Adipose tissue (tissue), 3 donors: ENCODE data around the gene CCDC40. TPM values are rescaled to one million over a fixed set of nuclear protein-coding genes. Genes with fewer than 3 reads are reported as not detected.

Experiments used
- H3K27ac ChIP-seq: one replicate; pipeline ENCODE4 v1.5.1; 2013; ENCODE audit warnings: low read depth, low read length
- WGBS, 3 donors: extraction: QIAGEN DNeasy Blood & Tissue Kit; methylation state at CpG; one replicate each; pipeline ENCODE4 v1.1.7; 2013; 5-methylcytosine and 5-hydroxymethylcytosine counted together
- polyA plus RNA-seq, 3 donors: library from polyadenylated mRNA; stranded (reverse); fragments of 200-250 nt; gene quantifications; one replicate each; pipeline ENCODE4 v1.2.3, GENCODE V29; 2013
- donor health status: healthy with polysubstance abuse.
- donor health status: Bipolar disorder and iron deficiency.
- donor health status: healthy.

CCDC40 gene
- polyA plus RNA-seq, 3 donors, result 1.4 to 2.9 (median 2.1) TPM

DNA sequence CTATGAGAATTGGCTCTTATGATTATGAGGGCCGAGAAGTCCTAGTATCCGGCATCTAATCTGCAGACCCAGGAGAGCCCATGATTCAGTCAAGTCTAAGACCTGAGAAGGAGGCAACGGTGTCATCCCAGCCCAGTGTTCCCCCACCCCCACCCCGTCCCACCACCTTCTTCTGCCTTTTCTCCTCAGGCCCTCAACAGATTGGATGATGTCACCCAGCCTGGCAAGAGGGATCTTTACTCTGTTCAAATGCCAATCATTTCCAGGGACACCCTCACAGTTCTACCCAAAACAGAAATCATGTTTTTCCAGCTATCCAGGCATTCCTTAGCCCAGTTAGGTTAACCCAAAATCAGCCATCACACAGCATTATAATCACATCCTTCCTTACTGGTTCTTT lies 54.9 kb downstream of the CCDC40 start:
- no peak overlapping the region for H3K27ac ChIP-seq
- 89 to 92% (median 90%) methylated on average over 4 of the region's 4 CpGs for WGBS, 3 donors

DNA sequence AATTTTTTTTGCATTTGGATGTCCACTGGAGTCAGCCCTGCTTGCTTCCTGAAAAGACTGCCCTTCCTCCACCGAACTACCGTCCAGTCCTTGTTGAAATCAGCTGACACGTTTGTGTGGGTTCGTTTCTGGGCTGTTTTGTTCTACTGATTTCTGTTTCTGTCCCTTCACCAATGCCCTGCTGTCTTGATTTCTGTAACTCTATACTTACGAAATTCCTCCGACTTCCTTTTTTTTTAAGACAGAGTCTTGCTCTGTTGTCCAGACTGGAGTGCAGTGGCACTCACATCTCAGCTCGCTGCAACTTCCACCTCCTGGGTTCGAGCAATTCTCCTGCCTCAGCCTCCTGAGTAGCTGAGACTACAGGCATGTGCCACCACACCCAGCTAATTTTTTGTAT lies 56.5 kb downstream of the CCDC40 start:
- WGBS, 3 donors, result 41 to 82% (median 47%) methylated on average over 8 of the region's 8 CpGs
- H3K27ac ChIP-seq, result no peak overlapping the region

DNA sequence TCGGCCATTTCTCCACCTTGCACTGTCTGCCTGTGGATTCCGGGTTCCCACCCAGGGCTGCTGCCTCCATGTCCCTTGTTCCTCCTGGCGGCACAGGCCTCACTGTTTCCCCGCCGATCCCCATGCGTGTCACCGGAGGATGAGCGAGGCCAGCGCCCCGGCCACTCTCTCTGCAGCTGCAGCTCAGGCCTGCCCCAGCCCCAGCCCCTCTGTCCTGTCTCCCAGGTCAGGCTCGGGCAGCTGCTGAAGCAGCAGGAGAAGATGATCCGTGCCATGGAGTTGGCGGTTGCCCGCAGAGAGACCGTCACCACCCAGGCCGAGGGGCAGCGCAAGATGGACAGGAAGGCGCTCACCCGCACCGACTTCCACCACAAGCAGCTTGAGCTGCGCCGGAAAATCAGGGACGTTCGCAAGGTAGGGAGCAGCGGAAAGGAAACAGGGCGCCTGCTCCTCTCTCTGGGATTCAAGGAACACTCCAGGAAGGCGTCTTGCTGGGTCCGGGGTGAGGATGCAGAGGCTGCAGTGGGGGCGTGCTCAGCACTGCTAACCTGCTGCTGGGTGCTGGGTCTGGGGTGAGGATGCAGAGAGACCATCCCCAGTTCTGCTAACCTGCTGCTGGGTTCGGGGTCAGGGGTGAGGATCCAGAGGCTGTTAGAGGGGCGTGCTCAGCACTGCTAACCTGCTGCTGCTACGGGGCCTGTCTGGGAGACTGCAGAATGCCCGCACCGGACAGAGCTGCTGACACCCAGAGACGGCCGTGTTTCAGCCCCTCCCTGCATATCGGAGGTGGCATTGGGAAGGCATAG lies 58.8 kb downstream of the CCDC40 start:
- 84 to 86% (median 85%) methylated on average over 37 of the region's 37 CpGs for WGBS, 3 donors
- H3K27ac ChIP-seq, result no peak overlapping the region

DNA sequence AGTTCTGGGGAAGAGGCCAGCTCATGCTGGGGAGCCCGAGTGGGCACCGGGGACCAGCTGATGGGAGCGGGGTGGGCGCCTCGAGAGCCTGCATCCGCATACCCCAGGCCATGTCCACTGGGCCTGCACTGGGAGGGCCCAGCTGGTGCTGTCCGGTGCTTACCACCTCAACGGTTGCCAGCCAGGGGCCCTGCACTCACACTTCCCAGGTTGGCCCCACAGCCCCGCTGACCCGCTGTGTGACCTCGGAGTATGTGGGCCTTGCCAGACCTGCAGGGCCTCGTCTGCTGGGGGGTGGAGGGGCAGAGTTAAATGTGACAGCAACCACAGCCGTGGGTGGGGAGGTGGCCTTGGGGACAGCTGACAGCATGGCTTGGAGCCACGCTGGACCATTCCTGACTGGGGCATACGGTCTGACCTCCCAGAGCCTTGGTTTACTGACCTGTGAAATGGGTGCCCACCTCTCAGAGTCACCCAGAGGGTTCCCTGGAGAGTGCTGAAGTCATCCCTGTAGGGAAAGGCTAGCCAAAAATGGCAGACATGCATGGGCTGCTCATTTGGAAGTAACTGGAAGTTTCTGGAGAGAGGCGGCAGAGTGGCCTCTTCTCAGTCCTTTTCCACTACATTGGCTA lies 59.5 kb downstream of the CCDC40 start:
- WGBS, 3 donors, result 69 to 90% (median 83%) methylated on average over 14 to 16 of the region's 16 CpGs
- H3K27ac ChIP-seq, result no peak overlapping the region

DNA sequence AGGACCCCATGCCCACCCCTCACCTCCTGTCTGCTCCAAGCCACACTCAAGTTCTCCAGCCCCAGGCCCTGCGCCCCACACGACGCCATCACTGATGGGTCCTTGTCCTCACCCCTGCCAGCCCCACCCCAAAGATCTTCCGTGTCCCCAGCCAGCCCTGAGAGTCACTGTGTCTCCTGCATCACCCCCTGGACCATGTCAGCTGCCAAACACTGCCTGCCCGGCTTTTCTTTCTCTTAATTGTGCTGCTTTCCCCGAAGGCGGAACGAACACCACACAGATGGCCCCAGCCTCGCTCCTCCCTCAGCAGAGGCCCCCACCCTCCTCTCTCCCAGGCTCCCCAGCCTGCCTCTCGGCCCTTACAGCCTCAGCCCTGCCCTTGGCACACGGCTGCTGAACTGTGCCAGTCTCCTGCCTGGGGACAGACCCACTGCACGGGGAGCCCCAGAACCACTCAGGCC lies 60.1 kb downstream of the CCDC40 start:
- 76 to 85% (median 78%) methylated on average over 12 of the region's 12 CpGs for WGBS, 3 donors

GRCh38 chr17:80097127-80097621 lies 60.7 kb downstream of the CCDC40 start:
- no peak overlapping the region for H3K27ac ChIP-seq
- 79 to 89% (median 88%) methylated on average over 17 of the region's 17 CpGs for WGBS, 3 donors

More for the DNA sequence above, 60.1 kb downstream of the CCDC40 start:
- no peak overlapping the region for H3K27ac ChIP-seq

GRCh38 chr17:80097844-80098691 lies 61.6 kb downstream of the CCDC40 start:
- 87 to 96% (median 95%) methylated on average over 23 of the region's 23 CpGs for WGBS, 3 donors
- H3K27ac ChIP-seq, result no peak overlapping the region

- H3K27ac ChIP-seq, result no peak overlapping the region
- WGBS, 3 donors, result 82 to 94% (median 93%) methylated on average over 27 of the region's 27 CpGs
Observed at GRCh38 chr17:80099291-80100034, 63.0 kb downstream of the CCDC40 start.

GRCh38 chr17:80100035-80100323 lies 63.5 kb downstream of the CCDC40 start:
- no peak overlapping the region for H3K27ac ChIP-seq

DNA sequence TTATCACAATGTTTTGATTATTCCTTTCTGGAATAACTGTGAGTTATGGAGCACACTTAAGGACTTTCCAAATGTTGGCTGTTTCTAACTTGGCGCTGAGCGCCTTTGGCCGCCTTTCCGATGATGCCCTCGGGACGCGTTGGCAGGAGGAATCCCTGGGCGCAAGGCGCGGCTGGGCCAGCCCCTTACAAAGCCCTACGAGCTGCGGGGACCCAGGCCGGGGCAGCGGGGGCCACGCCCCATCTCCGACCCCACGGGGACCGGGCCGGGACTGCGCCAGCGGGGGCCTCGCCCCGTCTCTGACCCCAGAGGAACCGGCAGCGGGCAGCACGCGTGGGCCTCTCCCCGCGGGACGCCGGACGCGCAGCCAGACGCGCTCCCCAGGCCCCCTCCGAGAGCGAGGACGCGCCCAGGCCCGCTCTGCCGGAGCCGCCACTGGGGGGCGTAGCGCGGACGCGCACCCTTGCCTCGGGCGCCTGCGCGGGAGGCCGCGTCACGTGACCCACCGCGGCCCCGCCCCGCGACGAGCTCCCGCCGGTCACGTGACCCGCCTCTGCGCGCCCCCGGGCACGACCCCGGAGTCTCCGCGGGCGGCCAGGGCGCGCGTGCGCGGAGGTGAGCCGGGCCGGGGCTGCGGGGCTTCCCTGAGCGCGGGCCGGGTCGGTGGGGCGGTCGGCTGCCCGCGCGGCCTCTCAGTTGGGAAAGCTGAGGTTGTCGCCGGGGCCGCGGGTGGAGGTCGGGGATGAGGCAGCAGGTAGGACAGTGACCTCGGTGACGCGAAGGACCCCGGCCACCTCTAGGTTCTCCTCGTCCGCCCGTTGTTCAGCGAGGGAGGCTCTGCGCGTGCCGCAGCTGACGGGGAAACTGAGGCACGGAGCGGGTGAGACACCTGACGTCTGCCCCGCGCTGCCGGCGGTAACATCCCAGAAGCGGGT lies 64.8 kb downstream of the CCDC40 start, which contains the start of gene GAA:
Gene GAA (plus strand): TSS at position 571 of the 935 bp plus-strand sequence. CDS start 3,006 bp downstream, outside the sequence.
- no peak within 1 kb of the TSS for H3K27ac ChIP-seq
- 0 to 1% (median 1%) methylated on average over 85 to 114 of the region's 114 CpGs for WGBS, 3 donors

More at GRCh38 chr17:80100035-80100323, 63.5 kb downstream of the CCDC40 start:
- WGBS, 3 donors, result 81 to 88% (median 84%) methylated on average over 4 of the region's 4 CpGs

GRCh38 chr17:80101946-80102663 lies 65.7 kb downstream of the CCDC40 start:
- WGBS, 3 donors, result 31 to 36% (median 32%) methylated on average over 20 to 21 of the region's 21 CpGs

DNA sequence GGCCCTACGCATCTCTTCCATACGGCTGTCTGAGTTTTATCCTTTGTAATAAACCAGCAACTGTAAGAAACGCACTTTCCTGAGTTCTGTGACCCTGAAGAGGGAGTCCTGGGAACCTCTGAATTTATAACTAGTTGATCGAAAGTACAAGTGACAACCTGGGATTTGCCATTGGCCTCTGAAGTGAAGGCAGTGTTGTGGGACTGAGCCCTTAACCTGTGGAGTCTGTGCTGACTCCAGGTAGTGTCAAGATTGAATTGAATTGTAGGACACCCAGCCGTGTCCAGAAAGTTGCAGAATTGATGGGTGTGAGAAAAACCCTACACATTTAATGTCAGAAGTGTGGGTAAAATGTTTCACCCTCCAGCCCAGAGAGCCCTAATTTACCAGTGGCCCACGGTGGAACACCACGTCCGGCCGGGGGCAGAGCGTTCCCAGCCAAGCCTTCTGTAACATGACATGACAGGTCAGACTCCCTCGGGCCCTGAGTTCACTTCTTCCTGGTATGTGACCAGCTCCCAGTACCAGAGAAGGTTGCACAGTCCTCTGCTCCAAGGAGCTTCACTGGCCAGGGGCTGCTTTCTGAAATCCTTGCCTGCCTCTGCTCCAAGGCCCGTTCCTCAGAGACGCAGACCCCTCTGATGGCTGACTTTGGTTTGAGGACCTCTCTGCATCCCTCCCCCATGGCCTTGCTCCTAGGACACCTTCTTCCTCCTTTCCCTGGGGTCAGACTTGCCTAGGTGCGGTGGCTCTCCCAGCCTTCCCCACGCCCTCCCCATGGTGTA lies 66.4 kb downstream of the CCDC40 start:
- H3K27ac ChIP-seq, result no peak overlapping the region
- WGBS, 3 donors, result 83 to 90% (median 85%) methylated on average over 15 of the region's 15 CpGs

More at GRCh38 chr17:80101946-80102663, 65.7 kb downstream of the CCDC40 start:
- H3K27ac ChIP-seq, result no peak overlapping the region

GRCh38 chr17:80103449-80104085 lies 67.1 kb downstream of the CCDC40 start:
- no peak overlapping the region for H3K27ac ChIP-seq
- 91 to 94% (median 93%) methylated on average over 19 of the region's 19 CpGs for WGBS, 3 donors

- WGBS, 3 donors, result 56 to 67% (median 62%) methylated on average over 26 of the region's 26 CpGs
- no peak overlapping the region for H3K27ac ChIP-seq
Observed at GRCh38 chr17:80104321-80104955, 68.0 kb downstream of the CCDC40 start.

- WGBS, 3 donors, result 82 to 87% (median 84%) methylated on average over 18 of the region's 18 CpGs
- H3K27ac ChIP-seq, result no peak overlapping the region
Observed at GRCh38 chr17:80104956-80105375, 68.5 kb downstream of the CCDC40 start.
